HCT116 (cell line): ENCODE data around the gene TMEM59L. TPM values are rescaled to one million over a fixed set of nuclear protein-coding genes. Genes with fewer than 3 reads are reported as not detected.

Source experiments
- ATAC-seq: fragments of 200-7000 bp; cut with Tn5 transposase; 2 replicates; pipeline ENCODE4 v1.9.1; 2020; ENCODE audit warnings: mild to moderate bottlenecking, moderate library complexity
- BruUV-seq: library from RNA; stranded (reverse); fragments of 400-500 nt; replicated peaks from 2 replicates; lab custom pipeline; 2021; lab: Mats Ljungman, UMichigan
- CTCF ChIA-PET: fragments of 300-600 bp; sonication (Branson Sonifier 250); formaldehyde crosslinking; loops from one replicate; lab custom pipeline; 2021; ENCODE audit warnings: antibody characterized with exemption; lab: Charles Lee
- POLR2A ChIA-PET: fragments of 300-600, 350-600 bp; sonication (Branson Sonifier 250); formaldehyde crosslinking; loops from one replicate; lab custom pipeline; 2021; ENCODE audit warnings: antibody characterized with exemption; lab: Charles Lee
- RAD21 ChIA-PET, 2 experiments: fragments of 300-600 bp; sonication (Branson Sonifier 250); formaldehyde crosslinking; loops; one replicate each; lab custom pipeline; 2023; ENCODE audit warnings: low total read pairs in 2 of 2; ENCODE audit not compliant: uncharacterized antibody in 2 of 2, unreplicated experiment in 2 of 2, low non-redundant PET in 1 of 2; lab: Charles Lee
- DNase-seq: peaks from one replicate; pipeline ENCODE4 v3.0.0-alpha.2; 2010; ENCODE audit warnings: low read depth, low spot score
- H2AFZ ChIP-seq: fragments of 200-600 bp; shearing (Covaris generic), sonication (generic); 2 replicates; pipeline ENCODE4 v1.6.1; 2017; ENCODE audit warnings: low read depth, mixed run types, mixed read lengths, antibody characterized with exemption, low read length; ENCODE audit not compliant: poor library complexity, severe bottlenecking
- H3K27ac ChIP-seq: 2 replicates; pipeline ENCODE4 v1.5.1; 2012; ENCODE audit warnings: low read depth, low read length
- H3K27me3 ChIP-seq: fragments of 200-600 bp; sonication (generic); 2 replicates; pipeline ENCODE4 v1.6.1; 2016; ENCODE audit warnings: mixed run types, low read length, mixed read lengths; ENCODE audit not compliant: insufficient read depth
- H3K36me3 ChIP-seq, 2 experiments: fragments of 200-500 bp in 1 of 2; fragments of 200-600 bp in 1 of 2; sonication (Bioruptor generic) in 1 of 2; sonication (generic) in 1 of 2; 2 replicates each; pipeline versions ENCODE4 v1.5.1 to v1.6.1; 2014 to 2016; ENCODE audit warnings: low read length in 2 of 2, inconsistent platforms in 1 of 2, mixed read lengths in 1 of 2, mixed run types in 1 of 2; ENCODE audit not compliant: insufficient read depth in 2 of 2, control insufficient read depth in 1 of 2
- H3K4me1 ChIP-seq, 2 experiments: fragments of 200-600 bp in 1 of 2; sonication (generic) in 1 of 2; 2 replicates each; pipeline versions ENCODE4 v1.5.1 to v1.6.1; 2012 to 2017; ENCODE audit warnings: low read length in 2 of 2, inconsistent platforms in 1 of 2, mild to moderate bottlenecking in 1 of 2, mixed read lengths in 1 of 2, mixed run types in 1 of 2, moderate library complexity in 1 of 2; ENCODE audit not compliant: insufficient read depth in 2 of 2, control insufficient read depth in 1 of 2
- H3K4me2 ChIP-seq: fragments of 200-600 bp; sonication (generic); 2 replicates; pipeline ENCODE4 v1.6.1; 2017; ENCODE audit warnings: mixed run types, low read length, mixed read lengths
- H3K4me3 ChIP-seq, 2 experiments: fragments of 200-600 bp in 1 of 2; sonication (generic) in 1 of 2; replicated peaks in 1 of 2; 2 replicates each; pipeline ENCODE4 v1.5.1; 2011 to 2016; ENCODE audit warnings: low read length in 2 of 2, control low read depth in 1 of 2, low read depth in 1 of 2, mild to moderate bottlenecking in 1 of 2, mixed read lengths in 1 of 2, mixed run types in 1 of 2
- H3K79me2 ChIP-seq: fragments of 200-600 bp; sonication (generic); 2 replicates; pipeline ENCODE4 v1.6.1; 2017; ENCODE audit warnings: mild to moderate bottlenecking, mixed run types, low read length, moderate library complexity, mixed read lengths; ENCODE audit not compliant: insufficient read depth
- H3K9ac ChIP-seq: fragments of 200-600 bp; sonication (generic); 2 replicates; pipeline ENCODE4 v1.6.1; 2016; ENCODE audit warnings: low read length, mixed read lengths
- H3K9me2 ChIP-seq: fragments of 200-600 bp; sonication (generic), shearing (Covaris generic); 2 replicates; pipeline ENCODE4 v1.6.1; 2017; ENCODE audit warnings: mixed run types, mild to moderate bottlenecking, moderate library complexity; ENCODE audit not compliant: insufficient read depth
- H3K9me3 ChIP-seq, 2 experiments: fragments of 200-500 bp in 1 of 2; fragments of 200-600 bp in 1 of 2; sonication (Bioruptor generic) in 1 of 2; sonication (generic) in 1 of 2; 2 replicates each; pipeline ENCODE4 v1.6.1; 2014 to 2017; ENCODE audit warnings: low read length in 2 of 2, mixed read lengths in 2 of 2, inconsistent platforms in 1 of 2, low read depth in 1 of 2, mild to moderate bottlenecking in 1 of 2, mixed run types in 1 of 2, moderate library complexity in 1 of 2; ENCODE audit not compliant: control insufficient read depth in 1 of 2, insufficient read depth in 1 of 2
- H4K20me1 ChIP-seq: fragments of 200-600 bp; sonication (generic), shearing (Covaris generic); 2 replicates; pipeline ENCODE4 v1.6.1; 2017; ENCODE audit warnings: mixed run types, mild to moderate bottlenecking, moderate library complexity; ENCODE audit not compliant: insufficient read depth
- ATF3 ChIP-seq: IDR thresholded peaks from 2 replicates; pipeline ENCODE4 v1.6.1; 2012
- CEBPB ChIP-seq: IDR thresholded peaks from 2 replicates; pipeline ENCODE4 v1.6.1; 2012; ENCODE audit warnings: low read depth
- EZH2 ChIP-seq: fragments of 200-600 bp; sonication (generic); IDR thresholded peaks from 2 replicates; pipeline ENCODE4 v1.6.1; 2017; ENCODE audit warnings: antibody characterized with exemption, mixed run types
- EZH2phosphoT487 ChIP-seq: fragments of 200-600 bp; IDR thresholded peaks from 2 replicates; pipeline ENCODE4 v1.6.1; 2018; ENCODE audit warnings: antibody characterized with exemption, borderline replicate concordance
- MAX ChIP-seq: IDR thresholded peaks from 2 replicates; pipeline ENCODE4 v1.6.1; 2012
- RAD21 ChIP-seq: IDR thresholded peaks from 2 replicates; pipeline ENCODE4 v1.6.1; 2012; ENCODE audit warnings: low read depth, mild to moderate bottlenecking
- SRF ChIP-seq: IDR thresholded peaks from 2 replicates; pipeline ENCODE4 v1.6.1; 2012; ENCODE audit warnings: low read depth
- YY1 ChIP-seq: IDR thresholded peaks from 2 replicates; pipeline ENCODE4 v1.6.1; 2011; ENCODE audit warnings: low read length, low read depth, moderate library complexity, mild to moderate bottlenecking; ENCODE audit not compliant: insufficient replicate concordance; ENCODE audit errors: extremely low read depth
- ZBTB33 ChIP-seq: IDR thresholded peaks from 2 replicates; pipeline ENCODE4 v1.6.1; 2011; ENCODE audit warnings: mild to moderate bottlenecking, low read length, moderate library complexity; ENCODE audit not compliant: insufficient replicate concordance; ENCODE audit errors: extremely low read depth
- ZFX ChIP-seq: fragments of 450-650 bp; IDR thresholded peaks from 2 replicates; pipeline ENCODE4 v1.6.1; 2017
- intact Hi-C: fragments of 100-400 bp; cut with micrococcal nuclease; formaldehyde crosslinking; loops from 2 replicates; pipeline ENCODE4 v1.10.0; 2022
- total RNA-seq: library from RNA; stranded (reverse); gene quantifications from one replicate; pipeline ENCODE4 v1.2.1, GENCODE V29; 2021; ENCODE audit not compliant: unreplicated experiment

Gene TMEM59L
- total RNA-seq, 1 experiment from 2014 or later: 14.3 TPM

GRCh38 chr19:18568367-18568766 is 44.3 kb upstream of the TMEM59L start:
- peaks cover 12 to 25% of the 10 kb centered on the region in 2 experiments for H3K4me1 ChIP-seq
- ChIA-PET CTCF (no interaction called here), POLR2A (no interaction called here), RAD21 (no interaction called here)
- no peaks in the 10 kb centered on the region for H3K27me3 ChIP-seq
- H3K4me3 ChIP-seq: no peak overlapping the region
- BruUV-seq: no TSS peak
- no peaks in the 10 kb centered on the region for H3K9me3 ChIP-seq
- H3K27ac ChIP-seq: no peak overlapping the region
- intact Hi-C loops: no loop called here
- DNase-seq: no peak
- no peak overlapping the region for H3K4me2 ChIP-seq
- H3K79me2 ChIP-seq: peaks cover 17% of the 10 kb centered on the region
- H3K36me3 ChIP-seq: peaks cover 28 to 54% of the 10 kb centered on the region in 2 experiments
- H3K9me2 ChIP-seq: no peaks in the 10 kb centered on the region
- ATAC-seq: no peak
- H3K9ac ChIP-seq: no peak overlapping the region
- H2AFZ ChIP-seq: no peak overlapping the region
- TF ChIP-seq EZH2 (no peak), YY1 (no peak), EZH2phosphoT487 (no peak), ATF3 (no peak), ZFX (no peak), SRF (no peak), CEBPB (no peak), RAD21 (no peak), MAX (no peak), ZBTB33 (no peak)
- H4K20me1 ChIP-seq: peaks cover 6% of the 10 kb centered on the region; the same call in 1 of the 2 replicates
